ENCODE measurements around the gene PLCG2. TPM values are rescaled to one million over a fixed set of nuclear protein-coding genes. Genes with fewer than 3 reads are reported as not detected.

Gene PLCG2
- total RNA-seq, 2 donors from 2014 or later = 11.6 to 30.9 TPM

DNA sequence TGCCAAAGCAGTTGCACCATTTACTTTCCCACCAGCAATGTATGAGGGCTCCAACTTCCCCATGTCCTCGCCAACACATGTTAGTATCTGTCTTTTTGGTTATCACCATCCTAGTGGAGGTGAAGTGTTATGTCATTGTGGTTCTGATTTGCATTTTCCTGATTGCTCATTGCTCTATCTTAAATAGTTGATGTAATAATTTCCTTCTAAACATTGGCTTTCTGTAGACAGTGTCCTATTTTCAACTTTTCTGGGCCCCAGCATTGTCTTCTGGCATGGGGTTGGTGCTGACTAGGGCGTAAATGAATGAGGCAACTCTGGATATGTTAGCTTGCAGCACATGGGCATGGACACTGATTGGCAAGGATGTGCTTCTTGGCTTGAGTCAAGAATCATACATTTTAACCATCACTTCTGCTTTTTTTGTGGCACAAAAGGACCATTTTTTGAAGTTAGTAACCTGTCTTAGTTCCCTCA lies 25.1 kb downstream of the PLCG2 start:
- no peaks in the 10 kb centered on the region for H3K27me3 ChIP-seq (replicated peaks; ENCODE audit: insufficient read depth)
- no peaks in the 10 kb centered on the region for H3K9me3 ChIP-seq
- no peak overlapping the region for H3K4me3 ChIP-seq
- DNase-seq (ENCODE audit: low spot score) (no peak), ATAC-seq (ENCODE audit: insufficient number of reproducible peaks, low FRiP score, low read depth) (no peak)
- no peaks in the 10 kb centered on the region for H3K36me3 ChIP-seq
- H3K27ac ChIP-seq = no peak overlapping the region
- TF ChIP-seq, protein P1, sequence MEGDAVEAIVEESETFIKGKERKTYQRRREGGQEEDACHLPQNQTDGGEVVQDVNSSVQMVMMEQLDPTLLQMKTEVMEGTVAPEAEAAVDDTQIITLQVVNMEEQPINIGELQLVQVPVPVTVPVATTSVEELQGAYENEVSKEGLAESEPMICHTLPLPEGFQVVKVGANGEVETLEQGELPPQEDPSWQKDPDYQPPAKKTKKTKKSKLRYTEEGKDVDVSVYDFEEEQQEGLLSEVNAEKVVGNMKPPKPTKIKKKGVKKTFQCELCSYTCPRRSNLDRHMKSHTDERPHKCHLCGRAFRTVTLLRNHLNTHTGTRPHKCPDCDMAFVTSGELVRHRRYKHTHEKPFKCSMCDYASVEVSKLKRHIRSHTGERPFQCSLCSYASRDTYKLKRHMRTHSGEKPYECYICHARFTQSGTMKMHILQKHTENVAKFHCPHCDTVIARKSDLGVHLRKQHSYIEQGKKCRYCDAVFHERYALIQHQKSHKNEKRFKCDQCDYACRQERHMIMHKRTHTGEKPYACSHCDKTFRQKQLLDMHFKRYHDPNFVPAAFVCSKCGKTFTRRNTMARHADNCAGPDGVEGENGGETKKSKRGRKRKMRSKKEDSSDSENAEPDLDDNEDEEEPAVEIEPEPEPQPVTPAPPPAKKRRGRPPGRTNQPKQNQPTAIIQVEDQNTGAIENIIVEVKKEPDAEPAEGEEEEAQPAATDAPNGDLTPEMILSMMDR (IDR thresholded peaks at IDR 0.05) = no peak
- H3K4me1 ChIP-seq (ENCODE audit: control insufficient read depth in 1 of 2, low read depth in 2 of 2) = no peaks in the 10 kb centered on the region

DNA sequence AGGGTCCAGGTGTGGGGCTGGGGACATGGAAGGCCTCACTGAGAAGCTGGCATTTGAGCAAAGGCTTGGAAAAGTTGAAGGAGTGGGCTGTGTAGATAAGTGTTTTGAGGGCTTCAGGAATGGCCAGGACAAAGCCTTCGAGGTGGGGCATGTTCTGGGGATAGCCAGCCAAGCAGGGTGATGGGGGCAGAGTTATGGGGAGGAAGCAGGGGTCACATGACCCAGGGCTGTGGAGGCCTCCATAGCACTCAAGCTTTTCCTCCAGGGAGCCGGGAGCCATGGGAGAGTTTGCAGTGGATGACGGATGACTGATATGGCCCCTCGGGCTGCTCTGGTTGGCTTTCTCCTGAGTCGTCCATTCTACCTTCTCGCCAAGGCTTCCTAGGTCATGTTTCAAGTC lies 27.6 kb downstream of the PLCG2 start:
- Histone ChIP-seq H3K27me3 (replicated peaks; ENCODE audit: insufficient read depth) (no peaks in the 10 kb centered on the region), H3K27ac (no peak overlapping the region)
- TF ChIP-seq, protein P1 (IDR thresholded peaks at IDR 0.05) = no peak

DNA sequence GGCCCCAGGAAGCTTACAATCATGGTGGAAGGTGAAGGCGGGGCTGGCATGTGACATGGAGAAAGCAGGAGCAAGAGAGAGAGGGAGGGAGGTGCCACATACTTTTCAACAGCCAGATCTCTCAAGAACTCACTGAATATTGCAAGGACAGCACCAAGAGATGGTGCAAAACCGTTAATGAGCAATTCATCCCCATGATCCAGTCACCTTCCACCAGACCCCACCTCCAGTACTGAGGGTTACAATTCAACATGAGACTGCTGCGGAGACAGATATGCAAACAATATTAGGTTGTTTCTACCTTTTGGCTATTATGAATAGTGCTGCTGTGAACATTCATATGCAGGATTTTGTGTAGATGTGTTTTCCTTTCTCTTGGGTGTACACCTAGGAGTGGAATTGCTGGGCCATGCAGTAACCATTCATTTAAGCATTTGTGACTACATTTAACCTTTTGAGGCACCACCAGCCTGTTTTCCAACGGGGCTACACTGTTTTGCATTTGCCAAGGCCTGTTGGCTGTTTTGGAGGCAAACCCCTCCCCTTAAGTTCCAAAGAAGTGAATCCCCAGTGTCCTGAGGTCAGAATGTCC lies 28.8 kb downstream of the PLCG2 start:
- DNase-seq (ENCODE audit: low spot score) = no peak

More for the DNA sequence above, 27.6 kb downstream of the PLCG2 start:
- Histone ChIP-seq H3K4me1 (ENCODE audit: control insufficient read depth in 1 of 2, low read depth in 2 of 2) (no peaks in the 10 kb centered on the region), H3K36me3 (no peaks in the 10 kb centered on the region), H3K9me3 (no peaks in the 10 kb centered on the region), H3K4me3 (no peak overlapping the region)
- no peak for ATAC-seq (ENCODE audit: insufficient number of reproducible peaks, low FRiP score, low read depth)
- no peak for DNase-seq (ENCODE audit: low spot score)

DNA sequence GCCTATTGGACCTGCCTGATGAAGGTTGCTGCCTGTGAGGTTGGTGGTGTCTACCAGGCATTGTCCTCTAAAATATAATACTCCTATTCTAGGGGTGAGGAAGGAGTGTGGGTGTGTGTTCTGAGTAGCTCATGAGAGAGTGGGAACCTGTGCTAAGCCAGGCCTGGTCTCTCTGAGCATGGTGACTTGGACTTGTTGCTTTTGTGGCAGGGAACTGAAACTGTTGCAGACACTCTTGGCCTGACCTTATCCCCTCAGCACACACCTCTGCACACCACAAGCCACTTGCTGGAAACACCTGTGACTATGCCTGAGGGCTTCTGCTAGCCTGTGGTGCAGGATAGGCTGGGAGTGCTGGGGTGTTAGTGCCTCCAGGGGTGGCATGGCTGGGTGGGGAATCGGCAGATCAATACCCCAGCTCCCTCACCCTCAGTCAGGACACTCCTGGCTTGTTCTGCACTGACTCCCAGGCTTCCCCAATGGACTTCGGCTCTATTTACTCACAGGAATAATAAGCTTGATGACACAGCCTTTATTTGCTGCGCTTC lies 29.9 kb downstream of the PLCG2 start:
- TF ChIP-seq, protein P1 (IDR thresholded peaks at IDR 0.05) = no peak
- Histone ChIP-seq H3K9me3 (no peaks in the 10 kb centered on the region), H3K36me3 (no peaks in the 10 kb centered on the region), H3K4me1 (ENCODE audit: control insufficient read depth in 1 of 2, low read depth in 2 of 2) (no peaks in the 10 kb centered on the region), H3K4me3 (no peak overlapping the region), H3K27me3 (replicated peaks; ENCODE audit: insufficient read depth) (no peaks in the 10 kb centered on the region), H3K27ac (no peak overlapping the region)
- no peak for ATAC-seq (ENCODE audit: insufficient number of reproducible peaks, low FRiP score, low read depth)
- DNase-seq (ENCODE audit: low spot score) = no peak

More for the DNA sequence above, 28.8 kb downstream of the PLCG2 start:
- Histone ChIP-seq H3K9me3 (no peaks in the 10 kb centered on the region), H3K4me1 (ENCODE audit: control insufficient read depth in 1 of 2, low read depth in 2 of 2) (no peaks in the 10 kb centered on the region), H3K27ac (no peak overlapping the region), H3K27me3 (replicated peaks; ENCODE audit: insufficient read depth) (no peaks in the 10 kb centered on the region), H3K36me3 (no peaks in the 10 kb centered on the region), H3K4me3 (no peak overlapping the region)
- no peak for ATAC-seq (ENCODE audit: insufficient number of reproducible peaks, low FRiP score, low read depth)
- TF ChIP-seq, protein P1 (IDR thresholded peaks at IDR 0.05) = no peak

DNA sequence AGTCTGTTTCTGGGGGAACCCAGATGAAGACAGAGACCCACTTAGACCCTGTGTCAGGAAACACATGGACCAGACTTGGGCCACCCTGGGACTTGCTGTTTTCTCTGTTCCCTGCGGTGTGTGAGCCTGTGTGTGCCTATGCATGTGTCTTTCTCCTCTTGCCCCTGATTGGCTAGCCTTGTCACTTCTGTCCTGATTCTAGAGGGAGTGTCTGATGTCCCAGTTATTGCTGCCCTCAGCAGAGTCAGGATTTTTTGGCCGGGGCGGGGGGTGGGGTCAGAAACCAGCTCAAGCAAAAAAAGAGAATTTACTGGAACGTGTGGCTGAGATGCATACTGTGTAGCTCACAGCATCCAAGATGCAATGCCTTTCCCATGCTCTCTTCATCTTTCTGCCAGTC lies 30.5 kb downstream of the PLCG2 start:
- ATAC-seq (ENCODE audit: insufficient number of reproducible peaks, low FRiP score, low read depth) = no peak
- Histone ChIP-seq H3K4me1 (ENCODE audit: control insufficient read depth in 1 of 2, low read depth in 2 of 2) (no peaks in the 10 kb centered on the region), H3K4me3 (no peak overlapping the region), H3K9me3 (no peaks in the 10 kb centered on the region), H3K27ac (no peak overlapping the region), H3K36me3 (no peaks in the 10 kb centered on the region), H3K27me3 (replicated peaks; ENCODE audit: insufficient read depth) (no peaks in the 10 kb centered on the region)
- no peak for DNase-seq (ENCODE audit: low spot score)
- TF ChIP-seq, protein P1 (IDR thresholded peaks at IDR 0.05) = no peak
